ENCODE data around the gene PRPF31.

Gene PRPF31

GRCh38 chr19:54147676-54148075 is 32.1 kb downstream of the PRPF31 start:
- TF ChIP-seq POLR2AphosphoS5 (IDR thresholded peaks at IDR 0.05; ENCODE audit: low read depth, low read length) (no peak), FOXP2 (optimal IDR thresholded peaks at IDR 0.05; ENCODE audit: borderline replicate concordance, extremely low read depth, extremely low read length, insufficient read depth) (no peak), SIN3A (IDR thresholded peaks at IDR 0.05; ENCODE audit: borderline replicate concordance, insufficient read depth, low read length) (no peak), TAF1 (IDR thresholded peaks at IDR 0.05; ENCODE audit: borderline replicate concordance, insufficient read depth, low read length) (no peak), REST (IDR thresholded peaks at IDR 0.05; ENCODE audit: insufficient read depth in 1 of 2, low read depth in 2 of 2, low read length in 2 of 2) (no peak)

DNA sequence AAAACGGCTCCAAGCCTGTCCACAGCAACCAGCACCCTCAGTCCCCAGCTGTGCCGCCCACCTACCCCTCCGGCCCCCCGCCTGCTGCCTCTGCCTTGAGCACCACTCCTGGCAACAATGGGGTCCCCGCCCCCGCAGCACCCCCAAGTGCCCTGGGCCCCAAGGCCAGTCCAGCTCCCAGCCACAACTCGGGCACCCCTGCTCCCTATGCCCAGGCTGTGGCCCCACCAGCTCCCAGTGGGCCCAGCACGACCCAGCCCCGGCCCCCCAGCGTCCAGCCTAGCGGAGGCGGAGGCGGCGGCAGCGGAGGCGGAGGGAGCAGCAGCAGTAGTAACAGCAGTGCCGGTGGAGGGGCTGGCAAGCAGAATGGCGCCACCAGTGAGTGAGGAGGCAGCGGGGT is 32.6 kb downstream of the PRPF31 start:
- TF ChIP-seq SIN3A (IDR thresholded peaks at IDR 0.05; ENCODE audit: borderline replicate concordance, insufficient read depth, low read length): no peak
- no peak for TF ChIP-seq POLR2AphosphoS5 (IDR thresholded peaks at IDR 0.05; ENCODE audit: low read depth, low read length)
- no peak for TF ChIP-seq REST (IDR thresholded peaks at IDR 0.05; ENCODE audit: insufficient read depth in 1 of 2, low read depth in 2 of 2, low read length in 2 of 2)
- TF ChIP-seq TAF1 (IDR thresholded peaks at IDR 0.05; ENCODE audit: borderline replicate concordance, insufficient read depth, low read length): no peak
- TF ChIP-seq FOXP2 (optimal IDR thresholded peaks at IDR 0.05; ENCODE audit: borderline replicate concordance, extremely low read depth, extremely low read length, insufficient read depth): no peak

- TF ChIP-seq TAF1 (IDR thresholded peaks at IDR 0.05; ENCODE audit: borderline replicate concordance, insufficient read depth, low read length) (no peak), FOXP2 (optimal IDR thresholded peaks at IDR 0.05; ENCODE audit: borderline replicate concordance, extremely low read depth, extremely low read length, insufficient read depth) (no peak), POLR2AphosphoS5 (IDR thresholded peaks at IDR 0.05; ENCODE audit: low read depth, low read length) (no peak), REST (IDR thresholded peaks at IDR 0.05; ENCODE audit: insufficient read depth in 1 of 2, low read depth in 2 of 2, low read length in 2 of 2) (no peak), SIN3A (IDR thresholded peaks at IDR 0.05; ENCODE audit: borderline replicate concordance, insufficient read depth, low read length) (no peak)
Measured at GRCh38 chr19:54149021-54149812, 33.7 kb downstream of the PRPF31 start.

GRCh38 chr19:54151362-54152035 is 35.9 kb downstream of the PRPF31 start:
- TF ChIP-seq FOXP2 (optimal IDR thresholded peaks at IDR 0.05; ENCODE audit: borderline replicate concordance, extremely low read depth, extremely low read length, insufficient read depth): no peak
- TF ChIP-seq TAF1 (IDR thresholded peaks at IDR 0.05; ENCODE audit: borderline replicate concordance, insufficient read depth, low read length): no peak
- no peak for TF ChIP-seq REST (IDR thresholded peaks at IDR 0.05; ENCODE audit: insufficient read depth in 1 of 2, low read depth in 2 of 2, low read length in 2 of 2)
- no peak for TF ChIP-seq SIN3A (IDR thresholded peaks at IDR 0.05; ENCODE audit: borderline replicate concordance, insufficient read depth, low read length)
- no peak for TF ChIP-seq POLR2AphosphoS5 (IDR thresholded peaks at IDR 0.05; ENCODE audit: low read depth, low read length)

All from PFSK-1 (cell line).